PFSK-1 (cell line): ENCODE measurements around the gene FXYD1.

Source experiments
- FOXP2 ChIP-seq: optimal IDR thresholded peaks from 2 replicates; pipeline ENCODE3; 2011; ENCODE audit warnings: borderline replicate concordance, control low read depth, inconsistent platforms; ENCODE audit not compliant: insufficient read depth; ENCODE audit errors: extremely low read length, extremely low read depth
- POLR2AphosphoS5 ChIP-seq: IDR thresholded peaks from 2 replicates; pipeline ENCODE4 v1.6.1; 2012; ENCODE audit warnings: low read depth, mild to moderate bottlenecking, control low read depth, low read length, moderate library complexity
- SIN3A ChIP-seq: IDR thresholded peaks from 2 replicates; pipeline ENCODE4 v1.6.1; 2012; ENCODE audit warnings: mild to moderate bottlenecking, low read length, moderate library complexity, borderline replicate concordance; ENCODE audit not compliant: insufficient read depth
- TAF1 ChIP-seq: IDR thresholded peaks from 2 replicates; pipeline ENCODE4 v1.6.1; 2012; ENCODE audit warnings: low read length, control low read depth, borderline replicate concordance; ENCODE audit not compliant: insufficient read depth
- TF ChIP-seq, protein P1 (sequence below), 2 experiments: IDR thresholded peaks; 2 replicates each; pipeline versions ENCODE4 v1.6.1 to v1.8.0; 2011 to 2012; ENCODE audit warnings: low read depth in 2 of 2, low read length in 2 of 2, control low read depth in 1 of 2, inconsistent platforms in 1 of 2, mild to moderate bottlenecking in 1 of 2, moderate library complexity in 1 of 2; ENCODE audit not compliant: insufficient read depth in 1 of 2

Gene FXYD1

DNA sequence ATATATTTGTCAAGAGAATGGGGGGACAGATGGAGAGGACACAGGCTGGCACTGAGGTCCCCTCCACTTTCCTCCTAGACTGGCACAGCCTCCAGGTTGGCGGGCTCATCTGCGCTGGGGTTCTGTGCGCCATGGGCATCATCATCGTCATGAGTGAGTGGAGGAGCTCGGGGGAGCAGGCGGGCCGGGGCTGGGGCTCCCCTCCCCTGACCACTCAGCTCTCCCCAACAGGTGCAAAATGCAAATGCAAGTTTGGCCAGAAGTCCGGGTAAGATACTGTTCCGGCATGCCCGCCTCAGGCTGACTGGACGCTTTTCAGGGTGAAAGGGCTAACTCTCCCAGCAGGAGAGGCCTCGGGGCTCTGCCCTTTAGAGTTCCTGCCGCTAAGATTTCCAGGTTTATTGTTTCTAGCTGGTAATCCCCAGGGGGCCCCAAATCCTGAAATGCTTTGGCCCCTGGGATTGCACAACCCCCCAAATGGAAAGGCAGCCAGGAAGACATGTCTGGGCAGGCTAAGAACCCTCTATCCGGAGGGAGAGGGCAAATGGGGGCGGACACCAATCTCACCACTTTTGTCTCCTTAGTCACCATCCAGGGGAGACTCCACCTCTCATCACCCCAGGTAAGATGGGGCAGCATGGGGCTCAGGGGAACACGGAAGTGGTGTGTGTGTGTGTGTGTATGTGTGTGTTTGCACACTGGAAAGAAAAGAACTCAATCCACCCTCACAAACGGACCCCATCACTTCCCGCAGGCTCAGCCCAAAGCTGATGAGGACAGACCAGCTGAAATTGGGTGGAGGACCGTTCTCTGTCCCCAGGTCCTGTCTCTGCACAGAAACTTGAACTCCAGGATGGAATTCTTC lies 15.7 kb upstream of the FXYD1 start:
- no peak for TF ChIP-seq SIN3A
- no peak for TF ChIP-seq FOXP2
- TF ChIP-seq, protein P1, sequence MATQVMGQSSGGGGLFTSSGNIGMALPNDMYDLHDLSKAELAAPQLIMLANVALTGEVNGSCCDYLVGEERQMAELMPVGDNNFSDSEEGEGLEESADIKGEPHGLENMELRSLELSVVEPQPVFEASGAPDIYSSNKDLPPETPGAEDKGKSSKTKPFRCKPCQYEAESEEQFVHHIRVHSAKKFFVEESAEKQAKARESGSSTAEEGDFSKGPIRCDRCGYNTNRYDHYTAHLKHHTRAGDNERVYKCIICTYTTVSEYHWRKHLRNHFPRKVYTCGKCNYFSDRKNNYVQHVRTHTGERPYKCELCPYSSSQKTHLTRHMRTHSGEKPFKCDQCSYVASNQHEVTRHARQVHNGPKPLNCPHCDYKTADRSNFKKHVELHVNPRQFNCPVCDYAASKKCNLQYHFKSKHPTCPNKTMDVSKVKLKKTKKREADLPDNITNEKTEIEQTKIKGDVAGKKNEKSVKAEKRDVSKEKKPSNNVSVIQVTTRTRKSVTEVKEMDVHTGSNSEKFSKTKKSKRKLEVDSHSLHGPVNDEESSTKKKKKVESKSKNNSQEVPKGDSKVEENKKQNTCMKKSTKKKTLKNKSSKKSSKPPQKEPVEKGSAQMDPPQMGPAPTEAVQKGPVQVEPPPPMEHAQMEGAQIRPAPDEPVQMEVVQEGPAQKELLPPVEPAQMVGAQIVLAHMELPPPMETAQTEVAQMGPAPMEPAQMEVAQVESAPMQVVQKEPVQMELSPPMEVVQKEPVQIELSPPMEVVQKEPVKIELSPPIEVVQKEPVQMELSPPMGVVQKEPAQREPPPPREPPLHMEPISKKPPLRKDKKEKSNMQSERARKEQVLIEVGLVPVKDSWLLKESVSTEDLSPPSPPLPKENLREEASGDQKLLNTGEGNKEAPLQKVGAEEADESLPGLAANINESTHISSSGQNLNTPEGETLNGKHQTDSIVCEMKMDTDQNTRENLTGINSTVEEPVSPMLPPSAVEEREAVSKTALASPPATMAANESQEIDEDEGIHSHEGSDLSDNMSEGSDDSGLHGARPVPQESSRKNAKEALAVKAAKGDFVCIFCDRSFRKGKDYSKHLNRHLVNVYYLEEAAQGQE (IDR thresholded peaks at IDR 0.05; ENCODE audit: insufficient read depth in 1 of 2, low read depth in 2 of 2, low read length in 2 of 2), result no peak
- TF ChIP-seq TAF1, result no peak
- TF ChIP-seq POLR2AphosphoS5, result no peak

GRCh38 chr19:35123573-35123972 lies 15.1 kb upstream of the FXYD1 start:
- TF ChIP-seq, protein P1 (IDR thresholded peaks at IDR 0.05; ENCODE audit: insufficient read depth in 1 of 2, low read depth in 2 of 2, low read length in 2 of 2), result no peak
- no peak for TF ChIP-seq SIN3A
- no peak for TF ChIP-seq POLR2AphosphoS5
- no peak for TF ChIP-seq TAF1
- TF ChIP-seq FOXP2, result no peak

DNA sequence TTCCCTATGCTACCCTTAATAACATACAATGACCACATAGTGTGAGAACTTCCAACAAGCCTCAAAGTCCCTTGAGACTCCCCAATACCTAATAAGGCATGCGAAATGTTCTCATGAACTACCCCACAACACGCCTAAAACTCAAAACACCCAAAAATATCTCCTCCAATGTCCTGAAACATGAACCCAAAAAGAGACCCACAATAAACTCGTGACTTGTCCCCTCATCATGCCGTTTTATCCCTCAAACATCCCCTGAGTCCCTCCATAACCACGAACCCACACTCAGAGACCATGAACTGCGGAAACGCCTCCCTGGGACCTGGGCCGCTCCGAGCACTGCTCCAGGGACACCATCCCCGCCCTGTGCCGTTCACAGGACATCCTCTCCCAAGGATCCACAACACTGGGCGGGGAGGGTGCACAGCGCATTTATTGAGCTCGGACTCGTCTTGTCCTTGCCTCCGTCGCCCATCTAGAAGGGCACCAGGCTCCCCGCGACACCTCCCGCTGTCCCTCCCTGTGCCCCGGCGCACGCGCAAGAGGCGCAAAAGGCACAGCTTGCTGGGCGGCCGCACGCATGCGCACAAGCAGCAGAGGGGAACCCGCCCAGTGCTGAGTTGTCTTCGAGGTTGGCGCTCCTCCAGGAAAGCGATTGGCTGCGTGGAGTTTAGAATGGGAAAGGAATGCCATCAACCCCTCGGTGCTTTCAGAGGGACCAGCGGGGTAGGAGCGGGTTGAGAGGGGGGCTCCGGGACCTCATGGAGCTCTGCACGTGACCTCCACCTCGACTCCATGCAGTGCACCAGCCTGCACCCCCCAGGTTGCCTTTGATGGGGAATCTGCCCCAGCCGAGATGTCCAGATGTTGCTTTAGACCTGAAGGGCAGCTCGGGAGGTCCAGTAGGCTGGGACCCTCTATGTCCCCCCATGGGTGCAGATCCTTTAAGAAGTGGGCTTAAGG lies 14.2 kb upstream of the FXYD1 start:
- TF ChIP-seq TAF1, result no peak
- no peak for TF ChIP-seq FOXP2
- TF ChIP-seq POLR2AphosphoS5, result no peak
- TF ChIP-seq SIN3A, result no peak
- TF ChIP-seq, protein P1 (IDR thresholded peaks at IDR 0.05; ENCODE audit: insufficient read depth in 1 of 2, low read depth in 2 of 2, low read length in 2 of 2), result no peak

DNA sequence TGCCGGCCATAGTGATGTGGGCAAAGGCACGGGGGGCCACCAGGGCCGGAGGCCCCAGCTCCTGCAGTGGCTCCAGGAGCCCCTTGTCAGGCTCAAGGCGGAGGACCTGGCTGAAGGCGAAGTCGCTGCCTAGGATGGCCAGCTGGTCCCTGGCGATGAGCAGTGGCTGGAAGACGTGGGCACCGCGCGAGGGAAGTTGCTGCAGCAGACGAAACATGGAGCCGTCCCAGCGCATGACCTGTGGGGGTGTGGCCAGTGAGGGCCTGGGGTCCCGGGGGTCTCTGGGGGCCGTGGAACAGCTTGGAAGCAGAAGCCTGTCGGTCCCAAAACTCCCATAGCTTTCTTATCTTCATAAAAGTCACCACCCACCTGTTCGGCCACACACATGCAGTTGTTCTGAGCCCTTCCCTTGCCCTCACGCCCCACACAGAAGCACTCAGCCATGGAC lies 13.3 kb upstream of the FXYD1 start:
- TF ChIP-seq POLR2AphosphoS5 (no peak), TAF1 (no peak), SIN3A (no peak), FOXP2 (no peak)
- TF ChIP-seq, protein P1 (IDR thresholded peaks at IDR 0.05; ENCODE audit: insufficient read depth in 1 of 2, low read depth in 2 of 2, low read length in 2 of 2), result no peak
